A549 (cell line): ENCODE results near the gene ACOT7. TPM values are rescaled to one million over a fixed set of nuclear protein-coding genes. Genes with fewer than 3 reads are reported as not detected.

Experiments
- ATAC-seq, 2 experiments: fragments of 200-7000 bp in 1 of 2; fragments of >200 bp in 1 of 2; cut with Nextera tagmentation in 1 of 2; cut with Tn5 transposase in 1 of 2; 3 replicates each; pipeline versions ENCODE4 v1.8.0 to v1.9.1; 2018 to 2020; ENCODE audit warnings: mild to moderate bottlenecking in 1 of 2, moderate library complexity in 1 of 2
- CTCF ChIA-PET: fragments of 300-600 bp; sonication (Branson Sonifier 250); formaldehyde crosslinking; extraction: SDS; loops from one replicate; lab custom pipeline; 2021; ENCODE audit warnings: antibody characterized with exemption, inconsistent platforms; lab: Yijun Ruan, JAX
- POLR2A ChIA-PET: fragments of 350-600 bp; formaldehyde crosslinking; extraction: SDS; loops from one replicate; lab custom pipeline; 2021; ENCODE audit warnings: antibody characterized with exemption, inconsistent platforms; lab: Yijun Ruan, JAX
- DNase-seq, 2 experiments: peaks; one replicate each; pipeline versions ENCODE4 v3.0.0 to v3.0.0-alpha.2; 2011 to 2016; ENCODE audit warnings: low read depth in 1 of 2, low spot score in 1 of 2
- FAIRE-seq: peaks from 2 replicates; lab custom pipeline; 2011; peaks lifted over from hg19 to GRCh38; lab: Jason Lieb, UNC
- H3K27ac ChIP-seq, 2 experiments: fragments of >200 bp; sonication (Bioruptor Twin); formaldehyde crosslinking; 3 replicates each; pipeline ENCODE4 v1.5.1; 2016 to 2017
- H3K4me1 ChIP-seq: fragments of >200 bp; sonication (Bioruptor Twin); formaldehyde crosslinking; 3 replicates; pipeline ENCODE4 v1.6.1; 2016
- H3K4me2 ChIP-seq: fragments of >200 bp; sonication (Bioruptor Twin); formaldehyde crosslinking; 3 replicates; pipeline ENCODE4 v1.6.1; 2016
- H3K4me3 ChIP-seq: fragments of >200 bp; sonication (Bioruptor Twin); formaldehyde crosslinking; 3 replicates; pipeline ENCODE4 v1.5.1; 2016
- H3K9me3 ChIP-seq: fragments of >200 bp; sonication (Bioruptor Twin); formaldehyde crosslinking; 3 replicates; pipeline ENCODE4 v1.6.1; 2016
- ATOH8 ChIP-seq: fragments of 250-450 bp; sonication (Bioruptor Pico); IDR thresholded peaks from 2 replicates; pipeline ENCODE4 v1.5.0; 2020; ENCODE audit warnings: low read depth, mild to moderate bottlenecking, moderate library complexity
- CEBPB ChIP-seq, 2 experiments: fragments of >200 bp in 1 of 2; sonication (Bioruptor Twin) in 1 of 2; formaldehyde crosslinking in 1 of 2; IDR thresholded peaks; 2 replicates each; pipeline ENCODE4 v1.6.1; 2012 to 2016
- CHD2 ChIP-seq: fragments of 150-350 bp; IDR thresholded peaks from 2 replicates; pipeline ENCODE4 v1.6.1; 2014; ENCODE audit warnings: low read length; ENCODE audit not compliant: partially characterized antibody
- CTCF ChIP-seq: fragments of >200 bp; sonication (Bioruptor Twin); formaldehyde crosslinking; IDR thresholded peaks from 3 replicates; pipeline ENCODE4 v1.5.1; 2016
- EHMT2 ChIP-seq: fragments of 200-600 bp; sonication (generic); IDR thresholded peaks from 2 replicates; pipeline ENCODE4 v1.6.1; 2016; ENCODE audit warnings: antibody characterized with exemption, low read depth, mild to moderate bottlenecking, moderate library complexity
- ELK1 ChIP-seq: fragments of 150-350 bp; IDR thresholded peaks from 2 replicates; pipeline ENCODE4 v1.6.1; 2014; ENCODE audit warnings: low read depth, mild to moderate bottlenecking, low read length
- ESRRA ChIP-seq: fragments of 150-350 bp; IDR thresholded peaks from 2 replicates; pipeline ENCODE4 v1.6.1; 2014; ENCODE audit warnings: mild to moderate bottlenecking, low read length, borderline replicate concordance
- FOSL2 ChIP-seq, 2 experiments: fragments of 450-650 bp in 1 of 2; fragments of >200 bp in 1 of 2; sonication (Bioruptor Twin) in 1 of 2; formaldehyde crosslinking; IDR thresholded peaks; 2 replicates each; pipeline versions ENCODE4 v1.5.0 to v1.6.1; 2016 to 2020; ENCODE audit warnings: mild to moderate bottlenecking in 1 of 2, moderate library complexity in 1 of 2
- HES2 ChIP-seq: fragments of >200 bp; sonication (Bioruptor Twin); formaldehyde crosslinking; IDR thresholded peaks from 2 replicates; pipeline ENCODE4 v1.6.1; 2016
- HEYL ChIP-seq: fragments of 250-450 bp; sonication (Bioruptor Pico); IDR thresholded peaks from 2 replicates; pipeline ENCODE4 v1.8.0; 2021; ENCODE audit warnings: mild to moderate bottlenecking, moderate library complexity
- HOXA7 ChIP-seq: fragments of 250-450 bp; sonication (Bioruptor Pico); IDR thresholded peaks from 2 replicates; pipeline ENCODE4 v1.5.0; 2020; ENCODE audit warnings: mild to moderate bottlenecking, moderate library complexity
- JUNB ChIP-seq: fragments of >200 bp; sonication (Bioruptor Twin); formaldehyde crosslinking; IDR thresholded peaks from 2 replicates; pipeline ENCODE4 v1.6.1; 2016
- KDM5A ChIP-seq: fragments of 200-600 bp; sonication (generic); IDR thresholded peaks from 2 replicates; pipeline ENCODE4 v1.6.1; 2016; ENCODE audit warnings: antibody characterized with exemption, mild to moderate bottlenecking
- MAZ ChIP-seq: fragments of 150-350 bp; IDR thresholded peaks from 2 replicates; pipeline ENCODE4 v1.6.1; 2014; ENCODE audit warnings: antibody characterized with exemption, low read depth, low read length, borderline replicate concordance
- NFE2L2 ChIP-seq: fragments of 150-350 bp; conservative IDR thresholded peaks from 2 replicates; pipeline ENCODE4 v1.6.1; 2014; ENCODE audit warnings: low read length
- PHF8 ChIP-seq: fragments of 200-600 bp; sonication (generic); IDR thresholded peaks from 2 replicates; pipeline ENCODE4 v1.6.1; 2016; ENCODE audit warnings: low read depth, mild to moderate bottlenecking, antibody characterized with exemption, moderate library complexity, borderline replicate concordance
- RARB ChIP-seq: fragments of 250-450 bp; sonication (Bioruptor Pico); IDR thresholded peaks from 2 replicates; pipeline ENCODE4 v1.8.0; 2021; ENCODE audit warnings: mild to moderate bottlenecking, moderate library complexity
- RCOR1 ChIP-seq: fragments of 150-350 bp; IDR thresholded peaks from 2 replicates; pipeline ENCODE4 v1.6.1; 2014; ENCODE audit warnings: antibody characterized with exemption, low read length, low read depth
- REST ChIP-seq: fragments of 200-600 bp; sonication (generic); IDR thresholded peaks from 2 replicates; pipeline ENCODE4 v1.6.1; 2016; ENCODE audit warnings: antibody characterized with exemption, mild to moderate bottlenecking, moderate library complexity
- RNF2 ChIP-seq: fragments of 200-600 bp; sonication (generic); IDR thresholded peaks from 2 replicates; pipeline ENCODE4 v1.6.1; 2016; ENCODE audit warnings: low read depth, mild to moderate bottlenecking, antibody characterized with exemption, moderate library complexity, borderline replicate concordance
- ZFP36 ChIP-seq: fragments of 450-650 bp; IDR thresholded peaks from 2 replicates; pipeline ENCODE4 v1.6.1; 2014; ENCODE audit warnings: borderline replicate concordance; ENCODE audit not compliant: partially characterized antibody
- WGBS: methylation state at CpG from one replicate; pipeline ENCODE4 v1.1.6; 2017; ENCODE audit errors: missing lambda C conversion rate; 5-methylcytosine and 5-hydroxymethylcytosine counted together
- polyA plus RNA-seq, 4 experiments: library from polyadenylated mRNA; depleted of rRNA in 3 of 4; stranded (reverse); fragments of >200 nt; fragmentation: RNase III in 1 of 4; extraction: RNeasy Plus Mini Kit Qiagen cat#74134 plus additional on column Dnase treatment in 1 of 4; gene quantifications; 2 replicates in 3 of 4; 3 replicates in 1 of 4; pipeline ENCODE4 v1.2.3, GENCODE V29; 2011 to 2017

Gene ACOT7
- polyA plus RNA-seq, 2 of the 4 experiments (the other 2 are of a cell fraction), result 48.0 to 49.6 TPM

- Histone ChIP-seq H3K4me2 (no peak overlapping the region; the same call in 2 of the 3 replicates), H3K4me1 (peaks cover 35% of the 10 kb centered on the region), H3K4me3 (no peak overlapping the region), H3K27ac (peak overlapping the region in 1 of 2 experiments; percentile 54; a peak in 2 of 6 replicates), H3K9me3 (no peaks in the 10 kb centered on the region)
- TF ChIP-seq HOXA7 (no peak), ELK1 (no peak), MAZ (no peak), ATOH8 (CRISPR knock-in tag) (no peak), REST (no peak), CHD2 (no peak)
- CTCF ChIA-PET, result interaction anchor here (0.6 to 4.7 kb wide), 9 partner anchors 8 to 127 kb away, joined by 3 to 70 read pairs (median 4); no protein-coding TSS in a partner anchor
- ATAC-seq, result no peak
- no peak for DNase-seq
- POLR2A ChIA-PET, result no interaction called here
- no peak for FAIRE-seq
- WGBS, result 82% methylated on average over 15 of the region's 15 CpGs
Measured at GRCh38 chr1:6351480-6352137, 42.0 kb downstream of the ACOT7 start.

DNA sequence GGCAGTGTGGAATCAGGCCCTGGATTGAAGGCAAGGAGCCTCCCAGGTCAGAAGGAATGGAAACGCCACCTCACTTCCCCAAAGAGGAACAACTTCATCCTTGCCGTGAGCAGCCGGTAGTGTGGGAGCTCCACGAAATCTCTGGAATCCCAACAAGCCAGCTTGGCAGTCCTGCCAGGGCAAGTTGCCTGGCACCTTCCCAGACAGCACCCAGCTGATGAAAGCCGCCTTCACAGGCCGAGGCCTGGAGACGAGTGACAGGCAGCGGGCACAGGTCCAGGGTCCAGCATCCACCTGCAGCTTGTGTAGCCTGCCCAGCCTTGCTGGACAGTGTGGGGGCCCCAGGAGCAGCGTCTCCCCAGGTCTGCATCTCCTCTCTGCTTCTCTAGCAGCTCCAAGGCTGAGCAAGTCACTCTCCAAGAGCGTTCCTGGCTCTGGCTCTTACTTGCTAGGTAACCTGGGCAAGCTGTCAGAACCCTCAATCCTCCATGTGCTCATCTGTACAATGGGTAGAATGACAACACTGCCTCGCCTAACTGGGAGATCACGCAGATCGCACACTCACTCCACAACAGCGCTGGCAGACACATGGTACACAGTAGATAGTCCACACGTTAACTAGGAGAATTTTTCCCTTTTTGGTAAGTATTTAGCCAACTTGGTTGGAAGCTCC, 43.0 kb downstream of the ACOT7 start:
- Histone ChIP-seq H3K27ac (no peak overlapping the region), H3K4me1 (peaks cover 35% of the 10 kb centered on the region), H3K4me3 (no peak overlapping the region), H3K9me3 (no peaks in the 10 kb centered on the region), H3K4me2 (no peak overlapping the region)
- 88% methylated on average over 10 of the region's 15 CpGs for WGBS
- ChIA-PET POLR2A (no interaction called here), CTCF (interaction anchor here (0.6 to 4.7 kb wide), 8 partner anchors 10 to 128 kb away, joined by 3 to 70 read pairs (median 6); no protein-coding TSS in a partner anchor)
- no peak for FAIRE-seq
- DNase-seq, result no peak
- no peak for ATAC-seq
- TF ChIP-seq EHMT2, result no peak
- no peak for TF ChIP-seq NFE2L2
- TF ChIP-seq HES2, result no peak
- TF ChIP-seq RARB (CRISPR knock-in tag), result no peak
- no peak for TF ChIP-seq KDM5A
- no peak for TF ChIP-seq ZFP36
- TF ChIP-seq REST, result no peak
- no peak for TF ChIP-seq PHF8
- no peak for TF ChIP-seq RNF2
- TF ChIP-seq MAZ, result no peak
- TF ChIP-seq HEYL (CRISPR knock-in tag), result no peak
- no peak for TF ChIP-seq CTCF
- TF ChIP-seq FOSL2 (IDR thresholded peaks at IDR 0.05), result no peak
- no peak for TF ChIP-seq FOSL2 (CRISPR knock-in tag; IDR thresholded peaks at IDR 0.05)
- no peak for TF ChIP-seq JUNB
- no peak for TF ChIP-seq ESRRA
- TF ChIP-seq CEBPB (IDR thresholded peaks at IDR 0.05), result no peak
- TF ChIP-seq RCOR1, result no peak
- TF ChIP-seq HOXA7, result no peak
